Measurements from ENCODE around the gene SIGLEC14.

SIGLEC14 gene

GRCh38 chr19:51691074-51691583 is 44.5 kb upstream of the SIGLEC14 start:
- no peak overlapping the region for H4K8ac ChIP-seq (ENCODE audit: low read length)
- H3K4me3 ChIP-seq (ENCODE audit: insufficient read depth in 1 of 2, low read depth in 1 of 2, low read length in 2 of 2), result peak overlapping the region; percentile 72 to 98
- peak overlapping the region in 1 of 2 experiments; percentile 45 for H2BK12ac ChIP-seq (ENCODE audit: low read length in 2 of 2)
- H3K23ac ChIP-seq (ENCODE audit: low read length in 2 of 2), result no peak overlapping the region
- H2AFZ ChIP-seq (ENCODE audit: low read depth, low read length), result no peak overlapping the region
- H2BK5ac ChIP-seq (ENCODE audit: low read depth, low read length, poor library complexity, severe bottlenecking), result peak overlapping the region; percentile 23
- peak overlapping the region; percentile 77 for H3K27ac ChIP-seq (ENCODE audit: low read length, poor library complexity, severe bottlenecking)
- peak overlapping the region; percentile 99 for H3K9ac ChIP-seq (ENCODE audit: low read length)
- peaks cover 5% of the 10 kb centered on the region for H3K79me1 ChIP-seq (replicated peaks; ENCODE audit: low read length, poor library complexity, severe bottlenecking)
- H3K9me3 ChIP-seq (ENCODE audit: control insufficient read depth, low read length), result no peaks in the 10 kb centered on the region
- peak overlapping the region in 1 of 2 experiments; percentile 34 for H3K4ac ChIP-seq (ENCODE audit: low read depth in 1 of 2, low read length in 2 of 2)
- H2BK15ac ChIP-seq (ENCODE audit: low read depth, poor library complexity, severe bottlenecking), result no peak overlapping the region
- peaks cover 42% of the 10 kb centered on the region for H3K4me1 ChIP-seq (ENCODE audit: control insufficient read depth, insufficient read depth, low read depth, low read length)
- 10% methylated on average over 7 of the region's 9 CpGs for WGBS
- H3K36me3 ChIP-seq (ENCODE audit: control insufficient read depth in 1 of 2, insufficient read depth in 2 of 2, low read depth in 1 of 2, low read length in 2 of 2), result peaks cover 34 to 44% of the 10 kb centered on the region in 2 experiments
- H3K27me3 ChIP-seq (ENCODE audit: control insufficient read depth in 1 of 2, insufficient read depth in 1 of 2, low read length in 2 of 2), result no peaks in the 10 kb centered on the region
- peak overlapping the region in 1 of 2 experiments; percentile 38 for H3K14ac ChIP-seq (ENCODE audit: low read length in 2 of 2)
- DNase-seq, result peak; percentile 67
- no peak overlapping the region for H2AK5ac ChIP-seq (ENCODE audit: low read length, severe bottlenecking)
- peak overlapping the region; percentile 8 for H4K91ac ChIP-seq (ENCODE audit: low read length)
- peak overlapping the region; percentile 58 for H2BK120ac ChIP-seq (ENCODE audit: low read depth, low read length)
- peak overlapping the region in 1 of 2 experiments; percentile 67 for H3K18ac ChIP-seq (ENCODE audit: low read depth in 1 of 2, low read length in 2 of 2)
- peak overlapping the region; percentile 84 for H3K4me2 ChIP-seq (ENCODE audit: low read length, poor library complexity, severe bottlenecking)

- H4K8ac ChIP-seq (ENCODE audit: low read length), result peak overlapping the region; percentile 21
- H2BK12ac ChIP-seq (ENCODE audit: low read length in 2 of 2), result peak overlapping the region in 1 of 2 experiments; percentile 47
- peak overlapping the region; percentile 85 for H3K27ac ChIP-seq (ENCODE audit: low read length, poor library complexity, severe bottlenecking)
- peak overlapping the region; percentile 99 for H3K9ac ChIP-seq (ENCODE audit: low read length)
- peak overlapping the region; percentile 55 for H4K91ac ChIP-seq (ENCODE audit: low read length)
- peak overlapping the region; percentile 23 for H2AK5ac ChIP-seq (ENCODE audit: low read length, severe bottlenecking)
- DNase-seq, result peak; percentile 91
- H3K9me3 ChIP-seq (ENCODE audit: control insufficient read depth, low read length), result no peaks in the 10 kb centered on the region
- H3K4me2 ChIP-seq (ENCODE audit: low read length, poor library complexity, severe bottlenecking), result peak overlapping the region; percentile 84
- no peaks in the 10 kb centered on the region for H3K27me3 ChIP-seq (ENCODE audit: control insufficient read depth in 1 of 2, insufficient read depth in 1 of 2, low read length in 2 of 2)
- H3K4me1 ChIP-seq (ENCODE audit: control insufficient read depth, insufficient read depth, low read depth, low read length), result peaks cover 41% of the 10 kb centered on the region
- H2AFZ ChIP-seq (ENCODE audit: low read depth, low read length), result no peak overlapping the region
- peak overlapping the region; percentile 29 for H2BK15ac ChIP-seq (ENCODE audit: low read depth, poor library complexity, severe bottlenecking)
- peaks cover 7% of the 10 kb centered on the region for H3K79me1 ChIP-seq (replicated peaks; ENCODE audit: low read length, poor library complexity, severe bottlenecking)
- peak overlapping the region; percentile 81 to 95 for H3K18ac ChIP-seq (ENCODE audit: low read depth in 1 of 2, low read length in 2 of 2)
- no peak overlapping the region for H3K23ac ChIP-seq (ENCODE audit: low read length in 2 of 2)
- H3K4me3 ChIP-seq (ENCODE audit: insufficient read depth in 1 of 2, low read depth in 1 of 2, low read length in 2 of 2), result peak overlapping the region; percentile 72 to 98
- peak overlapping the region; percentile 56 to 75 for H3K4ac ChIP-seq (ENCODE audit: low read depth in 1 of 2, low read length in 2 of 2)
- peak overlapping the region; percentile 0 to 5 for H3K14ac ChIP-seq (ENCODE audit: low read length in 2 of 2)
- H3K36me3 ChIP-seq (ENCODE audit: control insufficient read depth in 1 of 2, insufficient read depth in 2 of 2, low read depth in 1 of 2, low read length in 2 of 2), result peaks cover 28 to 38% of the 10 kb centered on the region in 2 experiments
- H2BK5ac ChIP-seq (ENCODE audit: low read depth, low read length, poor library complexity, severe bottlenecking), result peak overlapping the region; percentile 90
- H2BK120ac ChIP-seq (ENCODE audit: low read depth, low read length), result peak overlapping the region; percentile 99
- 0% methylated on average over 1 of the region's 21 CpGs for WGBS
Measured at GRCh38 chr19:51690454-51691073, 43.9 kb upstream of the SIGLEC14 start.

- Histone ChIP-seq H2AFZ (ENCODE audit: low read depth, low read length) (no peak overlapping the region), H2BK120ac (ENCODE audit: low read depth, low read length) (peak overlapping the region; percentile 99), H3K36me3 (ENCODE audit: control insufficient read depth in 1 of 2, insufficient read depth in 2 of 2, low read depth in 1 of 2, low read length in 2 of 2) (peaks cover 22 to 32% of the 10 kb centered on the region in 2 experiments), H3K23ac (ENCODE audit: low read length in 2 of 2) (no peak overlapping the region), H2BK5ac (ENCODE audit: low read depth, low read length, poor library complexity, severe bottlenecking) (peak overlapping the region; percentile 90), H3K18ac (ENCODE audit: low read depth in 1 of 2, low read length in 2 of 2) (peak overlapping the region; percentile 81 to 95), H3K27me3 (ENCODE audit: control insufficient read depth in 1 of 2, insufficient read depth in 1 of 2, low read length in 2 of 2) (no peaks in the 10 kb centered on the region), H3K27ac (ENCODE audit: low read length, poor library complexity, severe bottlenecking) (peak overlapping the region; percentile 85), H4K8ac (ENCODE audit: low read length) (peak overlapping the region; percentile 5), H2BK15ac (ENCODE audit: low read depth, poor library complexity, severe bottlenecking) (peak overlapping the region; percentile 37), H3K4ac (ENCODE audit: low read depth in 1 of 2, low read length in 2 of 2) (peak overlapping the region; percentile 19 to 95), H2BK12ac (ENCODE audit: low read length in 2 of 2) (peak overlapping the region in 1 of 2 experiments; percentile 8), H3K9ac (ENCODE audit: low read length) (peak overlapping the region; percentile 99), H3K79me1 (replicated peaks; ENCODE audit: low read length, poor library complexity, severe bottlenecking) (peaks cover 7% of the 10 kb centered on the region), H2AK5ac (ENCODE audit: low read length, severe bottlenecking) (no peak overlapping the region), H3K14ac (ENCODE audit: low read length in 2 of 2) (peak overlapping the region; percentile 0 to 82), H3K9me3 (ENCODE audit: control insufficient read depth, low read length) (no peaks in the 10 kb centered on the region), H3K4me3 (ENCODE audit: insufficient read depth in 1 of 2, low read depth in 1 of 2, low read length in 2 of 2) (peak overlapping the region; percentile 72 to 98), H3K4me1 (ENCODE audit: control insufficient read depth, insufficient read depth, low read depth, low read length) (peaks cover 37% of the 10 kb centered on the region), H4K91ac (ENCODE audit: low read length) (peak overlapping the region; percentile 55), H3K4me2 (ENCODE audit: low read length, poor library complexity, severe bottlenecking) (peak overlapping the region; percentile 59)
- 2% methylated on average over 19 of the region's 21 CpGs for WGBS
- DNase-seq, result peak; percentile 64
Measured at GRCh38 chr19:51689751-51690453, 43.3 kb upstream of the SIGLEC14 start.
